ENCODE data around the gene CDPF1. TPM values are rescaled to one million over a fixed set of nuclear protein-coding genes. Genes with fewer than 3 reads are reported as not detected.

CDPF1 gene
- total RNA-seq = 3.1 TPM

GRCh38 chr22:46250035-46250782 lies at the start of gene CDPF1:
CDPF1 (minus strand) TSS chr22:46250293; CDS start chr22:46248284, 2,009 bp downstream.
- peak; percentile 94 for ATAC-seq

GRCh38 chr22:46299101-46299500 lies 49.0 kb upstream of the CDPF1 start:
- ATAC-seq = no peak

- peak; percentile 41 for ATAC-seq
Observed at GRCh38 chr22:46297151-46297812, 47.2 kb upstream of the CDPF1 start.

GRCh38 chr22:46296257-46297150 lies 46.4 kb upstream of the CDPF1 start, which contains the start of gene GTSE1:
GTSE1 (plus strand) TSS chr22:46296870; CDS start chr22:46297401, 531 bp downstream.
- peak; percentile 97 for ATAC-seq

GRCh38 chr22:46295277-46295971 lies 45.3 kb upstream of the CDPF1 start:
- no peak for ATAC-seq

- ATAC-seq = no peak
Observed at GRCh38 chr22:46294784-46295183, 44.7 kb upstream of the CDPF1 start.

- ATAC-seq = no peak
Observed at GRCh38 chr22:46293577-46294260, 43.6 kb upstream of the CDPF1 start.

- ATAC-seq = no peak
Observed at GRCh38 chr22:46292732-46293131, 42.6 kb upstream of the CDPF1 start.

- no peak for ATAC-seq
Observed at GRCh38 chr22:46292173-46292572, 42.1 kb upstream of the CDPF1 start.

- no peak for ATAC-seq
Observed at GRCh38 chr22:46290843-46291785, 41.0 kb upstream of the CDPF1 start.

GRCh38 chr22:46290121-46290842 lies 40.2 kb upstream of the CDPF1 start:
- ATAC-seq = no peak

- no peak for ATAC-seq
Observed at GRCh38 chr22:46289244-46289891, 39.3 kb upstream of the CDPF1 start.

- no peak for ATAC-seq
Observed at GRCh38 chr22:46288846-46289243, 38.8 kb upstream of the CDPF1 start.

GRCh38 chr22:46287873-46288751 lies 38.0 kb upstream of the CDPF1 start:
- ATAC-seq = peak; percentile 65

- no peak for ATAC-seq
Observed at GRCh38 chr22:46286941-46287872, 37.1 kb upstream of the CDPF1 start.

- no peak for ATAC-seq
Observed at GRCh38 chr22:46286006-46286405, 35.9 kb upstream of the CDPF1 start.

Data from esophagus mucosa (tissue), 1 donor.